ENCODE measurements around the gene PRKCZ.

The PRKCZ gene

GRCh38 chr1:2046953-2047748 is 3.1 kb upstream of the PRKCZ start:
- no peak for DNase-seq

- DNase-seq = no peak
These were observed 2.2 kb upstream of the PRKCZ start for GRCh38 chr1:2047749-2048729.

- DNase-seq = peak; percentile 32
These were observed 940 bp upstream of the PRKCZ start for GRCh38 chr1:2049225-2049717.

- peak; percentile 64 for DNase-seq
These were observed 216 bp downstream of the PRKCZ start for GRCh38 chr1:2050461-2050792.

- no peak for DNase-seq
These were observed 827 bp downstream of the PRKCZ start for GRCh38 chr1:2050793-2051682.

GRCh38 chr1:2052054-2052679 is 2.0 kb downstream of the PRKCZ start:
- no peak for DNase-seq

- no peak for DNase-seq
These were observed 2.5 kb downstream of the PRKCZ start for GRCh38 chr1:2052756-2053155.

- DNase-seq = no peak
These were observed 3.0 kb downstream of the PRKCZ start for GRCh38 chr1:2053217-2053616.

- DNase-seq = no peak
These were observed 3.7 kb downstream of the PRKCZ start for GRCh38 chr1:2053784-2054376.

GRCh38 chr1:2054560-2054959 is 4.3 kb downstream of the PRKCZ start:
- DNase-seq = no peak

GRCh38 chr1:2055911-2056575 is 5.8 kb downstream of the PRKCZ start:
- no peak for DNase-seq

- DNase-seq = no peak
These were observed 6.9 kb downstream of the PRKCZ start for GRCh38 chr1:2056955-2057590.

GRCh38 chr1:2059290-2059953 is 9.2 kb downstream of the PRKCZ start:
- DNase-seq = no peak

GRCh38 chr1:2060072-2060471 is 9.9 kb downstream of the PRKCZ start:
- no peak for DNase-seq

- no peak for DNase-seq
These were observed 10.3 kb downstream of the PRKCZ start for GRCh38 chr1:2060535-2060934.

- no peak for DNase-seq
These were observed 11.0 kb downstream of the PRKCZ start for GRCh38 chr1:2061065-2061778.

- DNase-seq = no peak
These were observed 15.5 kb downstream of the PRKCZ start for GRCh38 chr1:2065699-2066098.

GRCh38 chr1:2067393-2067792 is 17.2 kb downstream of the PRKCZ start:
- DNase-seq = no peak

- DNase-seq = no peak
These were observed 17.8 kb downstream of the PRKCZ start for GRCh38 chr1:2067981-2068380.

- DNase-seq = no peak
These were observed 18.7 kb downstream of the PRKCZ start for GRCh38 chr1:2068951-2069350.
